Prostate gland (tissue), 2 donors: Measurements from ENCODE around the gene CXXC1. TPM values are rescaled to one million over a fixed set of nuclear protein-coding genes. Genes with fewer than 3 reads are reported as not detected.
"Not testable (repeated sequence)": the region's sequence is repeated elsewhere in the genome, so short reads cannot be mapped to it uniquely, and the experiment has no call there.

Experiments
- DNase-seq: peaks from one replicate; pipeline ENCODE4 v3.0.0-alpha.2; 2019; ENCODE audit warnings: low spot score
- H3K27ac ChIP-seq, 2 donors: fragments of 200-600 bp; sonication (generic); 2 replicates each; pipeline ENCODE4 v1.5.1; 2017 to 2019
- H3K27me3 ChIP-seq: fragments of 200-600 bp; sonication (generic); replicated peaks from 2 replicates; pipeline ENCODE4 v1.5.1; 2019; ENCODE audit not compliant: insufficient read depth
- H3K36me3 ChIP-seq, 2 donors: fragments of 200-600 bp; sonication (generic); 1 replicate in 1 of 2; 2 replicates in 1 of 2; pipeline versions ENCODE4 v1.5.1 to v1.8.1; 2017 to 2019
- H3K4me1 ChIP-seq: fragments of 200-600 bp; sonication (generic); replicated peaks from 2 replicates; pipeline ENCODE4 v1.5.1; 2019
- H3K4me3 ChIP-seq, 2 donors: fragments of 200-600 bp; sonication (generic); 2 replicates each; pipeline ENCODE4 v1.5.1; 2017 to 2019
- H3K9me3 ChIP-seq: fragments of 200-600 bp; sonication (generic); 2 replicates; pipeline ENCODE4 v1.5.1; 2017
- CTCF ChIP-seq, 4 experiments: fragments of 200-600 bp in 2 of 4; fragments of 450-650 bp in 2 of 4; sonication (generic) in 2 of 4; IDR thresholded peaks; 1 replicate in 3 of 4; 2 replicates in 1 of 4; pipeline ENCODE4 v1.5.1; 2016 to 2019; ENCODE audit warnings: antibody characterized with exemption in 4 of 4, mild to moderate bottlenecking in 2 of 4, moderate library complexity in 2 of 4
- POLR2A ChIP-seq: fragments of 450-650 bp; IDR thresholded peaks from one replicate; pipeline ENCODE4 v1.6.1; 2016; ENCODE audit warnings: antibody characterized with exemption, mild to moderate bottlenecking
- POLR2AphosphoS5 ChIP-seq: sonication (generic); formaldehyde crosslinking; IDR thresholded peaks from one replicate; pipeline ENCODE4 v1.6.1; 2017; ENCODE audit warnings: antibody characterized with exemption
- WGBS: methylation state at CpG from one replicate; pipeline ENCODE4 v1.1.5; 2018; 5-methylcytosine and 5-hydroxymethylcytosine counted together
- intact Hi-C: fragments of 100-400 bp; cut with DNase I; formaldehyde crosslinking; loops from one replicate; pipeline ENCODE4 v1.14.2; 2022
- total RNA-seq, 2 donors: library from RNA; depleted of rRNA; stranded (reverse); fragments of >200 nt; gene quantifications; one replicate each; pipeline ENCODE4 v1.1.0, GENCODE V29; 2016

The CXXC1 gene
- total RNA-seq, 2 donors from 2014 or later = 61.9 to 87.4 TPM

- Histone ChIP-seq H3K9me3 (no peaks in the 10 kb centered on the region), H3K4me3 (no peak overlapping the region), H3K27ac (no peak overlapping the region), H3K27me3 (no peaks in the 10 kb centered on the region), H3K36me3 (no peaks in the 10 kb centered on the region), H3K4me1 (no peaks in the 10 kb centered on the region)
- DNase-seq = no peak
- intact Hi-C loops = no loop called here
- no peak for TF ChIP-seq POLR2AphosphoS5
- no peak for TF ChIP-seq CTCF (IDR thresholded peaks at IDR 0.05)
- no peak for TF ChIP-seq POLR2A
- 83% methylated on average over 2 of the region's 2 CpGs for whole genome bisulfite sequencing
These were observed 25.6 kb upstream of the CXXC1 start for GRCh38 chr18:50313031-50313607.

GRCh38 chr18:50312296-50313030 lies 25.0 kb upstream of the CXXC1 start:
- H3K4me3 ChIP-seq = no peak overlapping the region
- no peaks in the 10 kb centered on the region for H3K9me3 ChIP-seq
- DNase-seq = no peak
- WGBS = 86% methylated on average over 7 of the region's 7 CpGs
- TF ChIP-seq POLR2A (no peak), CTCF (IDR thresholded peaks at IDR 0.05) (no peak), POLR2AphosphoS5 (no peak)
- H3K36me3 ChIP-seq = no peaks in the 10 kb centered on the region
- no peak overlapping the region for H3K27ac ChIP-seq
- intact Hi-C loops = no loop called here
- H3K27me3 ChIP-seq = no peaks in the 10 kb centered on the region
- no peaks in the 10 kb centered on the region for H3K4me1 ChIP-seq

GRCh38 chr18:50311650-50312049 lies 24.2 kb upstream of the CXXC1 start:
- intact Hi-C loops = no loop called here
- no peak for TF ChIP-seq POLR2A
- no peak for TF ChIP-seq POLR2AphosphoS5
- TF ChIP-seq CTCF (IDR thresholded peaks at IDR 0.05) = no peak
- WGBS = 80% methylated on average over 3 of the region's 3 CpGs
- Histone ChIP-seq H3K4me3 (no peak overlapping the region), H3K36me3 (no peaks in the 10 kb centered on the region), H3K9me3 (no peaks in the 10 kb centered on the region), H3K27ac (no peak overlapping the region), H3K4me1 (no peaks in the 10 kb centered on the region), H3K27me3 (no peaks in the 10 kb centered on the region)
- DNase-seq = no peak

GRCh38 chr18:50310080-50310479 lies 22.6 kb upstream of the CXXC1 start:
- no peaks in the 10 kb centered on the region for H3K4me1 ChIP-seq
- no peaks in the 10 kb centered on the region for H3K27me3 ChIP-seq
- 85% methylated on average over 10 of the region's 10 CpGs for WGBS
- no peaks in the 10 kb centered on the region for H3K9me3 ChIP-seq
- no peak for DNase-seq
- no peak overlapping the region for H3K4me3 ChIP-seq
- H3K36me3 ChIP-seq = no peaks in the 10 kb centered on the region
- TF ChIP-seq POLR2A (no peak), CTCF (IDR thresholded peaks at IDR 0.05) (no peak), POLR2AphosphoS5 (no peak)
- no peak overlapping the region for H3K27ac ChIP-seq
- intact Hi-C loops = no loop called here

GRCh38 chr18:50308851-50309250 lies 21.4 kb upstream of the CXXC1 start:
- 53% methylated on average over 5 of the region's 5 CpGs for WGBS
- H3K9me3 ChIP-seq, H3K4me1 ChIP-seq, intact Hi-C loops, H3K4me3 ChIP-seq, H3K36me3 ChIP-seq, H3K27ac ChIP-seq, H3K27me3 ChIP-seq, DNase-seq: not testable (repeated sequence)
